HG02943 (cell line): Measurements from ENCODE around the gene PLPP6.

Experiments
- ATAC-seq: cut with Tn5 transposase; IDR thresholded peaks from one replicate; pipeline ENCODE4 v1.9.1; 2021; ENCODE audit warnings: mild to moderate bottlenecking, low read depth, moderate library complexity; ENCODE audit not compliant: unreplicated experiment

PLPP6 gene

GRCh38 chr9:4690144-4690543 is 28.1 kb downstream of the PLPP6 start:
- no peak for ATAC-seq

DNA sequence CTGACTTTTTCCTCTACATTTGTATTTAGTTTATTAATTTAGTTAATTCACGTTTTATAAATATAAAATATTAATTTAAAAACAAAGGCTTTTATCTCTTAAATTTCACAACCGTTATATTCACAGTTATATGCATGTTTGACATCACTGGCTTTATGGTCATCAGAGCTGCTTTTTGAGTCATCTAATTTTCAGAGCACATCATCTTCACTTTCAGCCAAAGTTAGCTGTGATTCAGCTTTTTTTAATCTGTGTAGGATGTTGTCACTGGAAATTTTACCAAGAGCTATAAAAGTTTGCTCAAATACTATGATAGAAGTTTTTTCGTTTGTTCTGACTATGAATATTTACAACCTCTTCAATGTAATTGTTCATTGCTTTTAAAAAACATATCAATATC is 29.7 kb downstream of the PLPP6 start:
- ATAC-seq, result no peak

DNA sequence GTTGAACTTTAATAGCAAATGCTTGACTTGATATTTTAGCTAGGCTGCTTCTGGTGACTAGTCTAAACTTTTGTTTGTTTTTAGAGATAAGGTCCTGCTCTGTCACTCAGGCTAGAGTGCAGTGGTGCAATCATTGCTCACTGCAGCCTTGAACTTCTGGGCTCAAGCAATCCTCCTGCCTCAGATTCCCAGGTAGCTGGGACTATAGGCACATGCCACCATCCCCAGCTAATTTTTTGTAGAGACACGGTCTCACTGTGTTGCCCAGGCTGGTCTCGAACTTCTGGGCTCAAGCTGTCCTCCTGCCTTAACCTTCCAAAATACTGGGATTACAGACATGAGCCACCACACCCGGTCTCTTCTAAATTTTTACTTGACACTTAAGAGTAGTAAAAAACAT is 38.0 kb downstream of the PLPP6 start:
- ATAC-seq, result no peak

GRCh38 chr9:4700932-4701331 is 38.8 kb downstream of the PLPP6 start:
- no peak for ATAC-seq

DNA sequence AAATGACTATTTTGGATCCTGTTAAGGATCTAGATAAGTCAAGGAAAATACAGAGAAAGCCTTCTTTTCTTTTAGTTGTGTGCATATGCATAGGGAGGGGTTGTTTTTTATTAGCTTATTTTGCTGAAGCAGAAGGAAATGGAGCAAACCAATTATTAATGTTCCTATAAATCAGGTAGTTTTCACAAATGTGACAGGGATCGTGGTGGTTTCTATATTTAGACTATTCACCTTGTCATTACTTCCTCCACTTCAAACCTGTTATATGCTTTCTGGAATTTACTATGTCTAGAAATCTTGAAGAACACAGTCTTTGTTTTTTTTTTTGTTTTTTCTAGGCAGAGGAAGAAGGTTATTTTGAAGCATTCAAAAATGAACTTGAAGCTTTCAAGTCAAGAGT is 39.4 kb downstream of the PLPP6 start:
- no peak for ATAC-seq

DNA sequence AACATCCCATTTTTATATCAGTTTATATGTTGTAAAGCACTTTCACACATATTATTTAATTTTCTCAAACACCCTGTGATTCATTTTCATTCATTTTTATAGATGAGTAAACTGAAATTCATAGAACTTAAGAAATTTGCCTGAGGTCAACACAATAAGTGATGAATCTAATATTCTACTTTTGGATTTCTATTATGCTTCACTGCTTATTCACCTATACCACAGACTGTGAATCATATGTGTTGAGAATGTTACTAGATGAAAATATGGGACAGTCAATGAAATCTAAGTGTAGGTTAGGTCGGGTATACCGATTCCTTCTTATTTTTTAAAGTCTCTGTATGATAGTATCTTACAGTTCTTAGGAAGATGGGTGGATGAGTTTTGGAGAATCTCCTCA is 42.0 kb downstream of the PLPP6 start:
- ATAC-seq, result no peak

GRCh38 chr9:4706021-4706420 is 43.9 kb downstream of the PLPP6 start:
- no peak for ATAC-seq

- no peak for ATAC-seq
Measured at GRCh38 chr9:4706971-4707622, 45.0 kb downstream of the PLPP6 start.

DNA sequence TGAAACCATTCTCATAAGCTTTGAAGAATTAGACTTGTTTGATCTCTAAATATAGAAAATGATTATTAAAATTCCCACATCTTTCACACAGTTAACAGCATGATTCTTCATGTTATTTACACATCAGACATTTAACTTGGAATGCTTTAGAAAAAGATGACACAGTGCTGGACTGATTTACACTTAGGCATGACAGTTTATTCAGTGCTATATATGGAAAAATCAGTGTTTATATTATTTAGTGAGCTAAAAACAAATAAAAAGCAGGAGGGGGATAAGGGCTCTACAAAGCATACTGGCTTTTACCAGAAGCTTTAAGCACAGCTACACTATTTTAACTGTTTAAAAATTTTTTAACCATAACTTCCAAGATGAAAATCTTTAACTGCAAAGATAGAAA is 47.3 kb downstream of the PLPP6 start:
- no peak for ATAC-seq

DNA sequence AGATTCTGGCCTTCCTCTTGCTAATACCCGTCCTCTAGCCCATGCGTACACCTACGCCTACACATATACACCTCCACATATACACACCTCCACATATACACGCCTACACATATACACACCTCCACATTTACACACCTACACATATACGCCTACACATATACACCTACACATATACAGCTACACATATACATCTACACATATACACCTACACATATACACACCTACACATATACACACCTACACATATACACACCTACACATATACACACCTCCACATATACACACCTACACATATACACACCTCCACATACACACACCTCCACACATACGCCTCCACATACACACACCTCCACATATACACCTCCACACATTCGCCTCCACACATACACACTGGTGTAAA is 51.8 kb downstream of the PLPP6 start:
- ATAC-seq, result no peak

- ATAC-seq, result no peak
Measured at GRCh38 chr9:4714266-4715016, 52.3 kb downstream of the PLPP6 start.
